ENCODE results near the gene PARP11.
"Not testable (repeated sequence)": the region's sequence is repeated elsewhere in the genome, so short reads cannot be mapped to it uniquely, and the experiment has no call there.

PARP11 gene

GRCh38 chr12:3882406-3882805, 9.2 kb upstream of the PARP11 start:
- no peak for DNase-seq

- no peak for DNase-seq
These were observed 8.2 kb upstream of the PARP11 start for GRCh38 chr12:3881281-3881950.

- no peak for DNase-seq
These were observed 6.6 kb upstream of the PARP11 start for GRCh38 chr12:3879846-3880245.

GRCh38 chr12:3871356-3871755, 1.8 kb downstream of the PARP11 start:
- DNase-seq = no peak

GRCh38 chr12:3869865-3870264, 3.3 kb downstream of the PARP11 start:
- DNase-seq = no peak

GRCh38 chr12:3869433-3869832, 3.8 kb downstream of the PARP11 start:
- no peak for DNase-seq

GRCh38 chr12:3863756-3864155, 9.4 kb downstream of the PARP11 start:
- no peak for DNase-seq

- no peak for DNase-seq
These were observed 30.7 kb downstream of the PARP11 start for GRCh38 chr12:3842517-3842916.

- no peak for DNase-seq
These were observed 31.4 kb downstream of the PARP11 start for GRCh38 chr12:3841783-3842182.

GRCh38 chr12:3840833-3841232, 32.4 kb downstream of the PARP11 start:
- DNase-seq = not testable (repeated sequence)

- not testable (repeated sequence) for DNase-seq
These were observed 33.5 kb downstream of the PARP11 start for GRCh38 chr12:3839745-3840144.

GRCh38 chr12:3838701-3839548, 34.3 kb downstream of the PARP11 start:
- not testable (repeated sequence) for DNase-seq

GRCh38 chr12:3838076-3838475, 35.1 kb downstream of the PARP11 start:
- DNase-seq = no peak

GRCh38 chr12:3837049-3837448, 36.1 kb downstream of the PARP11 start:
- DNase-seq = no peak

- no peak for DNase-seq
These were observed 36.6 kb downstream of the PARP11 start for GRCh38 chr12:3836641-3837040.

GRCh38 chr12:3835914-3836313, 37.3 kb downstream of the PARP11 start:
- no peak for DNase-seq

GRCh38 chr12:3834774-3835173, 38.4 kb downstream of the PARP11 start:
- no peak for DNase-seq

- no peak for DNase-seq
These were observed 39.4 kb downstream of the PARP11 start for GRCh38 chr12:3833670-3834310.

GRCh38 chr12:3832738-3833137, 40.5 kb downstream of the PARP11 start:
- no peak for DNase-seq

- no peak for DNase-seq
These were observed 44.3 kb downstream of the PARP11 start for GRCh38 chr12:3828888-3829287.

- DNase-seq = no peak
These were observed 45.7 kb downstream of the PARP11 start for GRCh38 chr12:3827301-3828000.

GRCh38 chr12:3821441-3821840, 51.8 kb downstream of the PARP11 start:
- DNase-seq = no peak

GRCh38 chr12:3820122-3820521, 53.1 kb downstream of the PARP11 start:
- no peak for DNase-seq
